ENCODE data around the gene PISD. TPM values are rescaled to one million over a fixed set of nuclear protein-coding genes. Genes with fewer than 3 reads are reported as not detected.
"Not testable (repeated sequence)": the region's sequence is repeated elsewhere in the genome, so short reads cannot be mapped to it uniquely, and the experiment has no call there.

The PISD gene
- total RNA-seq, result 16.6 TPM
- long read RNA-seq, transcript PISD-209 (8 exons, 1,963 nt), result major isoform, 48 of 67 reads
- long read RNA-seq, partial matches to known transcripts, result 6 of 67 reads
- long read RNA-seq, other reads (novel, unspliced or antisense), result 11 of 67 reads

- ATAC-seq (ENCODE audit: poor library complexity), result peak; percentile 100
- DNase-seq, result peak; percentile 98
- intact Hi-C loops (cut with DNase I), result loop anchor here (10.0 kb wide), 1 partner anchor 93 kb away; the partner anchor contains the start of genes DEPDC5 and PRR14L
Observed at GRCh38 chr22:31661851-31662667, at the start of gene PISD. PISD (minus strand) TSS chr22:31662215; CDS start chr22:31662208, 7 bp downstream.

- intact Hi-C loops (cut with DNase I); ATAC-seq (ENCODE audit: poor library complexity); DNase-seq: not testable (repeated sequence)
Observed at GRCh38 chr22:31711226-31711625, 49.2 kb upstream of the PISD start.

- DNase-seq (no peak), ATAC-seq (ENCODE audit: poor library complexity) (no peak)
- intact Hi-C loops (cut with DNase I), result no loop called here
Observed at GRCh38 chr22:31707519-31707918, 45.5 kb upstream of the PISD start.

- intact Hi-C loops (cut with DNase I), result no loop called here
- ATAC-seq (ENCODE audit: poor library complexity), result no peak
- DNase-seq, result no peak
Observed at GRCh38 chr22:31695423-31695822, 33.4 kb upstream of the PISD start.

GRCh38 chr22:31694046-31694445 is 32.0 kb upstream of the PISD start:
- ATAC-seq (ENCODE audit: poor library complexity); DNase-seq; intact Hi-C loops (cut with DNase I): not testable (repeated sequence)

GRCh38 chr22:31692186-31692886 is 30.3 kb upstream of the PISD start:
- no peak for DNase-seq
- ATAC-seq (ENCODE audit: poor library complexity), result no peak
- intact Hi-C loops (cut with DNase I), result no loop called here

GRCh38 chr22:31691408-31691807 is 29.4 kb upstream of the PISD start:
- no peak for ATAC-seq (ENCODE audit: poor library complexity)
- intact Hi-C loops (cut with DNase I), result no loop called here
- no peak for DNase-seq

- intact Hi-C loops (cut with DNase I), result no loop called here
- ATAC-seq (ENCODE audit: poor library complexity), result no peak
- DNase-seq, result no peak
Observed at GRCh38 chr22:31683181-31684105, 21.4 kb upstream of the PISD start.

- intact Hi-C loops (cut with DNase I), result no loop called here
- ATAC-seq (ENCODE audit: poor library complexity), result no peak
- DNase-seq, result no peak
Observed at GRCh38 chr22:31682751-31683150, 20.7 kb upstream of the PISD start.

GRCh38 chr22:31681349-31682345 is 19.6 kb upstream of the PISD start:
- intact Hi-C loops (cut with DNase I), result no loop called here
- ATAC-seq (ENCODE audit: poor library complexity) (no peak), DNase-seq (no peak)

GRCh38 chr22:31680861-31681341 is 18.9 kb upstream of the PISD start:
- intact Hi-C loops (cut with DNase I), result no loop called here
- peak; percentile 54 for ATAC-seq (ENCODE audit: poor library complexity)
- no peak for DNase-seq

- DNase-seq (no peak), ATAC-seq (ENCODE audit: poor library complexity) (no peak)
- intact Hi-C loops (cut with DNase I), result no loop called here
Observed at GRCh38 chr22:31678748-31679147, 16.7 kb upstream of the PISD start.

GRCh38 chr22:31676700-31677099 is 14.7 kb upstream of the PISD start:
- intact Hi-C loops (cut with DNase I), result no loop called here
- DNase-seq, result peak; percentile 98
- ATAC-seq (ENCODE audit: poor library complexity), result peak; percentile 100

- DNase-seq; ATAC-seq (ENCODE audit: poor library complexity); intact Hi-C loops (cut with DNase I): not testable (repeated sequence)
Observed at GRCh38 chr22:31674219-31674618, 12.2 kb upstream of the PISD start.

GRCh38 chr22:31668849-31669248 is 6.8 kb upstream of the PISD start:
- intact Hi-C loops (cut with DNase I), result loop anchor here (10.0 kb wide), 1 partner anchor 86 kb away; the partner anchor contains the start of genes DEPDC5 and PRR14L
- not testable (repeated sequence) for DNase-seq; ATAC-seq (ENCODE audit: poor library complexity)

GRCh38 chr22:31662668-31663037 is 638 bp upstream of the PISD start:
- intact Hi-C loops (cut with DNase I), result loop anchor here (10.0 kb wide), 1 partner anchor 92 kb away; the partner anchor contains the start of genes DEPDC5 and PRR14L
- ATAC-seq (ENCODE audit: poor library complexity), result no peak
- DNase-seq, result no peak

GRCh38 chr22:31660860-31661341 is 1.1 kb downstream of the PISD start:
- not testable (repeated sequence) for DNase-seq; ATAC-seq (ENCODE audit: poor library complexity)
- intact Hi-C loops (cut with DNase I), result loop anchor here (10.0 kb wide), 1 partner anchor 94 kb away; the partner anchor contains the start of genes DEPDC5 and PRR14L
